Measurements from ENCODE around the gene QSOX2.
A peak's percentile ranks its signal among the peaks of the same experiment; 100 is the strongest.

The QSOX2 gene

GRCh38 chr9:136235709-136236455 is 9.7 kb downstream of the QSOX2 start:
- no peak for DNase-seq

GRCh38 chr9:136235171-136235570 is 10.4 kb downstream of the QSOX2 start:
- DNase-seq: no peak

DNA sequence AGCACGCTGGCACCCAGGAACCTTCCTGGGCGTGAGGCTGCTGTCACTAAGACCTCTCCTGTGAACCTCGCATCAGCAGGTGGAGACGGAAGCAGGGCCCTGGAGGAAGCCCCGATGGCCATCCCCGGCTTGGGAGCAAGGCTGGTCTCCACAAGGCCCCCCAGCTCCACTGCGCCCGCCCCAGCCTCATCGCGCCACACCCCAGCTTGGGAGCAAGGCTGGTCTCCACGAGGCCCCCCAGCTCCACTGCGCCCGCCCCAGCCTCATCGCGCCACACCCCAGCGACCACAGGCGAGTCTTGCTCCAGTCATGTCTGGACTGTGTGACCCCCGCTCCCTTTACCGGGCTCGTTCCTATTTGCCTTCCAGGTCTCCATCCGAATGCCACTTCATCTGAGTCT is 11.0 kb downstream of the QSOX2 start:
- DNase-seq: no peak

GRCh38 chr9:136233868-136234267 is 11.7 kb downstream of the QSOX2 start:
- no peak for DNase-seq

DNA sequence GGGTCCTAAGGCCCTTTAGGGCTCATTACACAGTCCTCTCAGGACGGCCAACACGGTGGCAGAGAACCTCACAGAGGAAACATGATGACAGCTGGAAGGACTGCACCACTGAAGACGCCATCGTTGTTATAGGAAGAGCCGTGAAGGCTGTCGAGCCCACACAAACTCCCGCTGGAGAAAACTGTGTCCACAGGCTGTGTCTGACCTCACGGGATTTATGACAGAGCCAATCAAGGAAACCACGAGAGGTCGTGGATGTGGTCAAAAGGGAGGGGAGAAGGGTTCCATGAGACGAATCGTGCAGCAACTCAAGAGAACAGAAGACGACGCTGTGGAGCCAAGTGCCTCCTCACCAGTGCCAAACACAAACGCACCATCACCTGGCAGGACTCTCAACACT is 12.2 kb downstream of the QSOX2 start:
- no peak for DNase-seq

DNA sequence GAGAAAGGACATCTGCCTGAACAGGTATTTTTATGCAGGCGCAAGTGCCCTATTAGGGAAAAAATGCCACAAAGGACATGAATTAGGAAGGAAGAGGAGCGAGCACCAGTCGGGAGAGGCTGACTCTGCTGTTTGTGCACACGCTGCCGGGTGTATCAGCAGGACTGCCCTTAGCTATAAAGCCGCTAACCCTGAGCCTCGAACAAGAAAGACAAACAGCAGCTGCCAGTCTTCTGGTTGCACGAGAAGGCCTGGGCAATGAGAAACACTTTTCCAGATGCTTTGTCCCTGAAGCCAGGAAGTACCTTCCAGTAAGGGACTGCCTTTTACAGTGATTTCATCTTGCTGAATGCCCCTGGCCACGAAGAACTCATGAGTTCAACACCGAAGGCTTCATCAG is 12.6 kb downstream of the QSOX2 start:
- DNase-seq: peak; percentile 30

- no peak for DNase-seq
Measured at GRCh38 chr9:136231478-136232297, 13.9 kb downstream of the QSOX2 start.

DNA sequence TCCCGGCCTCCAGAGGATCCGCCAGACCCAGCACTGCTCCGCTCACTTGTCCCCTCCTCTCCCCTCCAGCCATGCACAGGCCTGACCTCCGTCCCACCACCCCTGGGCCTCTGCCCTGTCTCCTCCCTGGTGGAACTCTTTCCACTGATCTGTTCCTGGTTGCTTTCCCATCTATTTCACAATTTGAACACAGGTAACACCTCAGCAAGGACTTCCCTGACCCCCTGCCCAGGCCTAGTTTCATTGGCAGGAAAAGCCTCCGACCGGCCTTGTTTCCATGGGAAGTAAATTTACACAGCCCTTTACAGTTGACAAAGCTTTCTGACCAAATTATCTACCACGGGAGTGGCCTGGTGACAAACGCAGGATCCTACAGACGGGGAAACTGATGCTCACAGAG is 14.8 kb downstream of the QSOX2 start:
- DNase-seq: no peak

DNA sequence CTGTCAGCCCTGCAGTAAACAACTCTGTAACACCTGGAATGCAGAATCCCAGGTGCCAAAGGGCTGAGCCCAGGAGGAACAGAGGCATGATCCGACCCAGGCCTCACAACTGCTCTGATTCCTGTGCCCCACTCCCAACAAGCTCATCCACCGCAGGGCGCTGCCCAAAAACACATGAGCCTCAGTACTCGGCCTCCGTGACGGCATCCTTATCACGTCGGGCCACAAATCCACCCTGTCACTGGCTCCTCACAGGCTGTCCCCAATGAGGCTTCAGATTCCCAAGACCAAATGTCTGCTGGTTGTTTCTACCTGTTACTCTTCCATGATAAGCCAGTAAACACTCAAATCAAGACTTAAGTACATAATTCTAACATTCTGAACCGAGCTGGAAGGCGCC is 15.2 kb downstream of the QSOX2 start:
- DNase-seq: no peak

DNA sequence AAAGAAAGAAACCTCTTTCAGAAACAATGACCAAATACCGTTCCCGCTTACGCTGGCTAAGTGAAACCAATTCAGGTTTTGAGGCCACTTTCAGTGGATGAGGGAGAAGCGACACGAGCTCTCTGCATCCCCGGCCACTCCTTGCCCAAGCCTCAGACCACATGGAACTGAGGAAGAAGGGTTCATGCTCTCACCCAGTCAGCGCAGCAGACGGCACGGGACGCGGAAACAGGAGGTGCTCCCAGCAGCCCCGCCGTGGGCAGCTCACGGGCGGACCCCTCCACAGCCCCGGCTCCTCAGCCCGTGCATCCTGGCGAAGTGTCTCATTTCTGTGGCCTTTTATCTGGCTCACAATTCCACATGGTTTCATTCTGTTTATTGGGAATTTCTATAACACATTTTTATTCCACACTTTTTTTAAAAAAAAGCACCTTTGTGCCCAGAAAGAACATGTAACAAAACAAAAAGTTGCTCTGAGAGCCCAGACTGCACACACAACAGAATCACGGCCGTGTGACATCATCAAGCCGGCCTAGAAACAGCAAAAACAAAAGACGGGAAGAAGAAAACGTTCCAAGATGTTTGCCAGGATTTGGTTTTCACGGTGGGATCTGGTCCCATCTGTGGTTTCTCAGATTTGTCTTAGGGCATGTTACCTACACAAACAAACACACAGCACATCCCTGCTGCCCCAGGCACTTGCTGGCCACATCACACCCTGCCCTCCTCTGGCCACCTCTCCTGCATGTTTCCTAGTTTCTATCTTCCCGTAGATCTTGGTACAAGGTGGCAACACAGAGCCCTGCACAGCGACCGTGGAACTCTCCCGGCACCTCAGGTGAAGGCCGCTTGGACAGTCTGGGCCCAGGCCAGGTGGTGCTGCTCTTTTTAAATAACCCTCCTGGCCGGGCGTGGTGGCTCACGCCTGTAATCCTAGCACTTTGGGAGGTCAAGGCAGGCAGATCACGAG is 16.2 kb downstream of the QSOX2 start:
- DNase-seq: no peak

DNA sequence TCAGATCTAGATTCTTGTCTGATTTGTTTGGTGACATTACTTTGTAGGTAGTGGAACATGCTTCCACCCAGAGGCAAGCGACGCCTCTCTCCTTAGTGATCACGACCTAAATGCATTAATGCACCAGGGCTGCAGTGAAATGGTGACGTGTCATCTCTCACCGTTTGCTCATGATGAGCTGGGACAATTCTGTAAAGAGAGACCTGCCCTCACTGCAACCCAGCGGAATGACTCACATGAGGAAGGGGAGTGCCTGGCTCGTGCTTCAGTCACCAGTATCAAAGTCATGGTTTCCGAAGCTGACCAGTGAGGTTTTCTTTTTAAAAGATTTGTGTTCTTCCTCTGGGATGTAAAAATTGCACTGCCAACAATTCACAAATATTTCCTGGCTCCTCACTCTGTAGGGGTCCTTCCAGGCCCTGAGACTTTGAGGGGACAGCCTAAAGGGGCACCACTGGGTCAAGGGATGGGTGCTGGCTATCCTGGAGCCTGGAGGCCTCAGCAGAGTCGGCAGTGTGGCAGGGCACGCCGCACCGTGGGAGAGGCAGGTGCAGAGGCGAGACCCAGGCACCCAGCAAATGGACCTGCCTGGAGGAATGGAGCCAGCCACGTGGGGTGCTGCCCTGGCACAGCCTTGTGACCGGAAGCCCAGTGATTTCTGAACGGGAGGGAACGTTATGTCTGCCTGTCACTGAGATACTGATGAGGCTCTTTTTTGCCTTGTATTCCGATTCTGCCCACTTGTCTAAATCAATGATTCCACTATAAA is 17.3 kb downstream of the QSOX2 start:
- no peak for DNase-seq

DNA sequence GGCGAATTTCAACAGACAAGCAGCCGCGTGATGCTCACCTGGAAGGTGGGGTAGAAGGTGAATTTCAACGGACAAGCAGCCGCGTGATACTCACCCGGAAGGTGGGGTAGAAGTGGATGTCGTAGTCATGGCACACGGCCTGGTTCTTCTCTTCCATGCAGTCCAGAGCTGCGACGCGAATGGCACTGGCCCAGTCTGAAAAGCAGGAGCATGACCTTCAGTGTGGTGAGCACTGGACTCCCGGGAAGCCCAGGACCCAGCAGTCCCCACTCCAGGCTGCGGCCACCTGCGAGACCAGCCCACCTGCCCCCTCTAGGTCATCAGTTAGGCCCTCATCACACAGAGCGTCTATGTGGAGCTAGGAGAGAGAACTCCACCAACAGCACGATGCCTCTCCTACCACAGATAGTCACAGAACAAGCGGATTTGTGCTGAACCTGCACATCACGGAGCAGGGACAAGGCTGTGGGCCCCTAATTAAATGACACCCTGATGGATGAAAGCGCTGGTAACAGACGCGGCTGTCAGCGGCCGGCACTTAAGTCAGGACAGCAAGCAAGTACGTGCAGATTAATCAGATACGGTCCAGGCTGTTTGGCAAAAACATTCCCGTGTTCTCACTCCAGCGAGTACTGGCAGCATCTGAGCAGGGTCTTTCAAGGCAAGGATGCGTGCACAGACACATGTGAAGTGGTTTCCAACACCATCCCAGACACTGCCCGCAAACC is 18.8 kb downstream of the QSOX2 start:
- DNase-seq: no peak

DNA sequence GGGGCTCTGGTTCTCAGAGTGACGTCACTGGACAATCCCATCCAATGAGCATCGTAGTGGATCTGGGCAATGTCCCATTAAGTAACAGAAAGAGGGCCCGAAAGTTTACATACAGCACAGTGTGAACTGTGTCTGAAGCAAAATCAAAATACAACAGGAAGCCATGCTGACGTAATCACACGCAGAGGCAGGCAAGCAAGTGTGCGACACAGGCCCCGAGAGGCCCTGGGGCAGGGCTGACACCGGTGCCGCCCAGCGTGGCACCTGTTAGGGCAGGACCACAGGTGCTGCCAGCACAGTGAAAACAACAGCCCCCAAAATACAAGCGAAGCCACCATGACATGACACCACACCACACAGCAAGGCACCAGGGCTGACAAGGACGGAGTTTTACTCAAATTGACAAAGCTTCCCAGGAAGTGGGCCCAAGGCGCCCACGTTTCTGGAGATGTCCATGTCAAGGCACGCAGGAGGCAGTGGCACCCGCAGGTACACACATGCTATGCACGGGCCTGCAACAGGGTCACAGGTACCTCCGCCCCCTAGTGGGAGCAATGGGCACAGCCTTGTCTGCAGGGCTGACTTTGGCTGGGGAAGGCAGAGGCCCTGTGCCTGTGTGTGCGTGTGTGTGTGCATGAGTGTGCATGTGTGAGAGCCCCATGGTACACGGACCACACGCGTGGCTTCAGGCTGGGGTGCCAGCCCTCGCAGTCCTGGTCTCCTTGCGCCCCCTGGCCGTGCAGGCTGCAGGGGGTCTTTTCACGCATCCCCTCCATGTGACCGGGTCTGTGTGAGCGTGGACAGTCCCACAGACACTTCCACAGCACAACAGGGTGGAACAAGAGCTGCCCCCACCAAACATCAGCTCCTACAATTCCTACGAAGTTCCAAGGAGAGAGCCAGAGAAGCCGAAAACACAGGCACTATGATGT is 19.6 kb downstream of the QSOX2 start:
- DNase-seq: peak; percentile 61

DNA sequence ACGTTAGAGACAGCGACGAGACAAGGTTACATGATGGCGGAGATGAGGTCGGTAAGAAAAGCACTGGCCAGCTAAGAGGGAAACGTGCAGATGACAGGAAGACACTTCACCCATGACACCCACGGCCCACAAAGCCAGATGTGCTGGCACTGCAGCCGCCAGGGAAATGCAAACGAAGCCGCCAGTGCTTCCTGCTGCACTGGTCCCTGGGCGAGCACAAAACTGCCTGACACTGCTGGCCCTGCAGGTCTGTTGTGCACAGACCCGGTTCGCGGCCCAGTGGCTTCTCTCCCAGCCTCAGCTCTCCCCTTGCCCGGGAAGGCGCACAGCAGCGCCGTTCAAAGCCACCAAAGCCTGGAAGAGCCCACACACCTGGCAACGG is 20.3 kb downstream of the QSOX2 start:
- DNase-seq: no peak

- DNase-seq: no peak
Measured at GRCh38 chr9:136223871-136224640, 21.6 kb downstream of the QSOX2 start.

- no peak for DNase-seq
Measured at GRCh38 chr9:136222906-136223285, 22.7 kb downstream of the QSOX2 start.

DNA sequence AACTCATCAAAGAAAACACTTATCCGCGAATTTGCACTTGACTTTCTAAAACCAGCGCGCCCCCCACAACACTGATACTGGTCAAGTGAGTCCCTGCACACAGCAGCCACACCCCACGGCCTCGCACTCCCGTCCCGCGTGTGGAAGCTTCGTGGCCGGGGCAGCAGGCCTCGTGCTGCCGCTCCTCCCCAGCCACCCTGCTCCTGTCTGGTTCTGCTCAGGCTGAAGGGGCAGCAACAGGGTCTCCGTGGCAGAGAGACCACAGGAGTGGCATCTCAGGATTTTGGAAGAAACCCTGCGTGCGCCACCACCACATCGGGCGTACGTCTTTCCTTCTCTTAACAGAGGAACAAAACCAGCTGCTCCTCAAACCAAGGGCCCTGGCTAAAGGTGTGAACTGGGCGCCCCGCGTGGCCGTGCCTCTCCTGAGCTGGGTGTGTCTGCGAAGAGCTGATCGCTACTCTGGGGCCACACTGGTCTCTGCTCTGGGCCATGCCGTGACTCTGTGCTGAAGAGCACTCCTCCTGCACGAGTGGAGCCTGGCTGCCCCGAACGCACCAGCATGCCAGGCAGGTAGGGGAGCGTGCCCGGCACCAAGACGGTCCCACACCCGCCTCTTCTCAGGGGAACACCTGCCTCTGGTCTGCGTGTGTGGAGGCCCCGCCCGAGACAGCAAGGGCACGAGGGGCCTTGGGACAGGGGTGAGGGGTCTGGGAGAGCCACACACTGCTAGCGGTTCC is 23.3 kb downstream of the QSOX2 start:
- DNase-seq: no peak

- DNase-seq: no peak
Measured at GRCh38 chr9:136220017-136220729, 25.4 kb downstream of the QSOX2 start.
